ENCODE measurements around the gene MRPL4.

DNA sequence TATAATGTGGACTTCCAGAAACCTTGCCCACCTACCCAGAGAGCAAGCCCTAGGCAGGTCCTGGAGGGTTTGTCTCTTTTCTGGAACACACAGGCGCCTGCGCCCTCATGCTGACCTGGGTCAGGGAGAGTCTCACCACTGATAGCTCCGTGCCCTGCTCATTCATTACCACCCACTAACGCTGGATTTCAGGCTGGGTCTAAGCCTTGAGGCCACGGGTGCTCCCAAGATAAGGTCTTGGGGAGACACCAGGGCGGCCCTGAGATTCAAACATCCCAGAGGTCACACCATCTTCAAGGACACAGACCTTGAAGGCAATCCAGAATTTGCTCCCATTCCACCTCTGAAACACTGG, 26.0 kb upstream of the MRPL4 start:
- TF ChIP-seq SREBF1 (IDR thresholded peaks at IDR 0.05; ENCODE audit: low read length) (no peak), POLR2AphosphoS5 (IDR thresholded peaks at IDR 0.05; ENCODE audit: low read length) (no peak)

Data from GM12878 (cell line).